Activated CD8-positive, alpha-beta memory T cell treated with anti-CD3 and anti-CD28 coated beads for 24 hours (primary cell): ENCODE data around the gene CPE.
"Not testable (repeated sequence)": the region's sequence is repeated elsewhere in the genome, so short reads cannot be mapped to it uniquely, and the experiment has no call there.

ENCODE experiments used
- DNase-seq: peaks from one replicate; pipeline ENCODE4 v3.0.0-alpha.2; 2020

The CPE gene

GRCh38 chr4:165472943-165473676 is 94.3 kb downstream of the CPE start:
- no peak for DNase-seq

GRCh38 chr4:165474784-165475705 is 96.2 kb downstream of the CPE start:
- no peak for DNase-seq

- DNase-seq, result no peak
These were observed 96.9 kb downstream of the CPE start for GRCh38 chr4:165475706-165476070.

- DNase-seq, result no peak
These were observed 97.6 kb downstream of the CPE start for GRCh38 chr4:165476214-165477098.

- DNase-seq, result no peak
These were observed 99.0 kb downstream of the CPE start for GRCh38 chr4:165477799-165478198.

GRCh38 chr4:165478260-165478659 is 99.5 kb downstream of the CPE start:
- DNase-seq, result no peak

GRCh38 chr4:165481053-165481835 is 102.4 kb downstream of the CPE start:
- no peak for DNase-seq

GRCh38 chr4:165489786-165490185 is 111.0 kb downstream of the CPE start:
- no peak for DNase-seq

GRCh38 chr4:165492583-165492982 is 113.8 kb downstream of the CPE start:
- not testable (repeated sequence) for DNase-seq

GRCh38 chr4:165493359-165493758 is 114.6 kb downstream of the CPE start:
- DNase-seq, result peak; percentile 85

GRCh38 chr4:165502916-165503907 is 124.4 kb downstream of the CPE start:
- DNase-seq, result no peak

- no peak for DNase-seq
These were observed 125.4 kb downstream of the CPE start for GRCh38 chr4:165504184-165504583.

GRCh38 chr4:165505958-165506837 is 127.4 kb downstream of the CPE start:
- DNase-seq, result no peak

GRCh38 chr4:165506849-165507248 is 128.0 kb downstream of the CPE start:
- no peak for DNase-seq

GRCh38 chr4:165507381-165507780 is 128.6 kb downstream of the CPE start:
- DNase-seq, result no peak

GRCh38 chr4:165508372-165509120 is 129.7 kb downstream of the CPE start:
- DNase-seq, result no peak

- no peak for DNase-seq
These were observed 133.6 kb downstream of the CPE start for GRCh38 chr4:165512424-165512823.

- no peak for DNase-seq
These were observed 135.9 kb downstream of the CPE start for GRCh38 chr4:165514739-165515138.

GRCh38 chr4:165515201-165515600 is 136.4 kb downstream of the CPE start:
- DNase-seq, result no peak
